ENCODE results near the gene MTG1.

DNA sequence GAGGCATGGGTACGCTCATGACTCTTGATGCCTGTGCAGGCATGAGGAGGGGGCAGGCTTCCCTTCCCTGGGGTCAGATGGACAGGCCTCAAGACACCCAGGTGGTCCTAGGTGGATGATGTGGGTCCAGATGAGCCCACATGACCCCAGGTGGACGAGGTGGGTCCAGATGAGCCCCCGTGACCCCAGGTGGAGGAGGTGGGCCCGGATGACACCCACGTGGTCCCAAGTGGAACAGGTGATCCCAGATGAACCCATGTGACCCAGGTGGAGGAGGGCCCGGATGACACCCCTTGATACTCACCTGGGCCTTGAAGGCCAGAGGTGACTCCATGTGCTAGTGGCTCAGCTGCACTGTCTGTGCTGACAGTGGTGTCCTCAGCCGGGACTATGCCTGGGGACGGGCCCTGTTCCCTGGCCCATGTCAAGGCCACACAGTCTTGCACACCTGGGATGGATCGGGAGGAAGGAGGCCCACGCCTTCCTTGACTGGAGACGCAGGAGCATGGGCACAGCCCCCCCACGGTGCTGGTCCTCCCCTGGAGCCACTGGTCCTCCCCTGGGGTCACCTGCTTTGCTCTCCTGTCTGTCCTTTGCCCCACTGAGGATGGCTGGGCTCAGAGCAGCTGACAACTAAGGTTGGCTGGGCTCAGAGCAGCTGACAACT, 43.5 kb upstream of the MTG1 start:
- no peak for TF ChIP-seq EGR1 (IDR thresholded peaks at IDR 0.05; ENCODE audit: borderline replicate concordance in 1 of 2, low read depth in 2 of 2, low read length in 2 of 2)
- TF ChIP-seq, protein P1, sequence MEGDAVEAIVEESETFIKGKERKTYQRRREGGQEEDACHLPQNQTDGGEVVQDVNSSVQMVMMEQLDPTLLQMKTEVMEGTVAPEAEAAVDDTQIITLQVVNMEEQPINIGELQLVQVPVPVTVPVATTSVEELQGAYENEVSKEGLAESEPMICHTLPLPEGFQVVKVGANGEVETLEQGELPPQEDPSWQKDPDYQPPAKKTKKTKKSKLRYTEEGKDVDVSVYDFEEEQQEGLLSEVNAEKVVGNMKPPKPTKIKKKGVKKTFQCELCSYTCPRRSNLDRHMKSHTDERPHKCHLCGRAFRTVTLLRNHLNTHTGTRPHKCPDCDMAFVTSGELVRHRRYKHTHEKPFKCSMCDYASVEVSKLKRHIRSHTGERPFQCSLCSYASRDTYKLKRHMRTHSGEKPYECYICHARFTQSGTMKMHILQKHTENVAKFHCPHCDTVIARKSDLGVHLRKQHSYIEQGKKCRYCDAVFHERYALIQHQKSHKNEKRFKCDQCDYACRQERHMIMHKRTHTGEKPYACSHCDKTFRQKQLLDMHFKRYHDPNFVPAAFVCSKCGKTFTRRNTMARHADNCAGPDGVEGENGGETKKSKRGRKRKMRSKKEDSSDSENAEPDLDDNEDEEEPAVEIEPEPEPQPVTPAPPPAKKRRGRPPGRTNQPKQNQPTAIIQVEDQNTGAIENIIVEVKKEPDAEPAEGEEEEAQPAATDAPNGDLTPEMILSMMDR (IDR thresholded peaks at IDR 0.05 in 2 of 3, conservative IDR thresholded peaks at IDR 0.05 in 1 of 3; ENCODE audit: control insufficient read depth in 2 of 3, extremely low read depth in 1 of 3, insufficient read depth in 1 of 3, low read depth in 3 of 3, low read length in 3 of 3) = no peak
- no peak for TF ChIP-seq MYC (IDR thresholded peaks at IDR 0.05; ENCODE audit: insufficient read depth, insufficient read length, insufficient replicate concordance, low read length, severe bottlenecking)
- TF ChIP-seq ZZZ3 (IDR thresholded peaks at IDR 0.05; ENCODE audit: control insufficient read depth, insufficient read length, low read depth) = no peak
- TF ChIP-seq EZH2 (IDR thresholded peaks at IDR 0.05; ENCODE audit: borderline replicate concordance, control insufficient read depth, low read depth, low read length) = no peak
- TF ChIP-seq, protein P2, sequence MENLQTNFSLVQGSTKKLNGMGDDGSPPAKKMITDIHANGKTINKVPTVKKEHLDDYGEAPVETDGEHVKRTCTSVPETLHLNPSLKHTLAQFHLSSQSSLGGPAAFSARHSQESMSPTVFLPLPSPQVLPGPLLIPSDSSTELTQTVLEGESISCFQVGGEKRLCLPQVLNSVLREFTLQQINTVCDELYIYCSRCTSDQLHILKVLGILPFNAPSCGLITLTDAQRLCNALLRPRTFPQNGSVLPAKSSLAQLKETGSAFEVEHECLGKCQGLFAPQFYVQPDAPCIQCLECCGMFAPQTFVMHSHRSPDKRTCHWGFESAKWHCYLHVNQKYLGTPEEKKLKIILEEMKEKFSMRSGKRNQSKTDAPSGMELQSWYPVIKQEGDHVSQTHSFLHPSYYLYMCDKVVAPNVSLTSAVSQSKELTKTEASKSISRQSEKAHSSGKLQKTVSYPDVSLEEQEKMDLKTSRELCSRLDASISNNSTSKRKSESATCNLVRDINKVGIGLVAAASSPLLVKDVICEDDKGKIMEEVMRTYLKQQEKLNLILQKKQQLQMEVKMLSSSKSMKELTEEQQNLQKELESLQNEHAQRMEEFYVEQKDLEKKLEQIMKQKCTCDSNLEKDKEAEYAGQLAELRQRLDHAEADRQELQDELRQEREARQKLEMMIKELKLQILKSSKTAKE (IDR thresholded peaks at IDR 0.05; ENCODE audit: low read depth, poor library complexity, severe bottlenecking) = no peak
- no peak for TF ChIP-seq FOXK2 (IDR thresholded peaks at IDR 0.05)
- TF ChIP-seq POLR2A (IDR thresholded peaks at IDR 0.05; ENCODE audit: low read depth, low read length) = 0 out of 2 replicates have a peak, but pooled peaks have one; percentile 20
- TF ChIP-seq SIN3A (IDR thresholded peaks at IDR 0.05; ENCODE audit: low read depth, low read length) = no peak
